ENCODE data around the gene BMP6.

DNA sequence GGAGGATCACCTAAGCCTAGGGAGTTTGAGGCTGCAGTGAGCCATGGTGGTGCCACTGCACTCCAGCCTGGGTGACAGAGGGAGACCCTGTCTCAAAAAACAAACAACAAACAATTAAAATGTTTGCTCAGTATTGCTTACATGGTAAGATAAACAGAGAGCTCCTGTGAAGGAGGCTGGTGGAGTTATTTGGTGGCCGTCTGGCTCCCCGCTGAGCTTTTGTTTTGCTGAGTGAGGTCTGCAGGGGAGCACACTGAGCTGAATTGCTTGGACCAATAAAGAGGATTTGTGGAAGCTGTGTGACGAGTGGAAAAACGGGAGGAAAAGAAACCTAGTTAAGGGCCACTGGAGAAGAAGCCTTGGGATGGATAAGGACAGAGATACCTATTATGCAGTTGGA is 41.1 kb upstream of the BMP6 start:
- TF ChIP-seq CTCF (IDR thresholded peaks at IDR 0.05; ENCODE audit: low read length) (no peak), EZH2phosphoT487 (IDR thresholded peaks at IDR 0.05; ENCODE audit: low read length) (no peak), EZH2 (optimal IDR thresholded peaks at IDR 0.05; ENCODE audit: low read depth, low read length) (no peak)

All from MM.1S (cell line).